ENCODE measurements around the gene DMD. TPM values are rescaled to one million over a fixed set of nuclear protein-coding genes. Genes with fewer than 3 reads are reported as not detected.

Gene DMD
- total RNA-seq, 4 donors from 2014 or later: 2.2 to 26.7 (median 7.8) TPM

DNA sequence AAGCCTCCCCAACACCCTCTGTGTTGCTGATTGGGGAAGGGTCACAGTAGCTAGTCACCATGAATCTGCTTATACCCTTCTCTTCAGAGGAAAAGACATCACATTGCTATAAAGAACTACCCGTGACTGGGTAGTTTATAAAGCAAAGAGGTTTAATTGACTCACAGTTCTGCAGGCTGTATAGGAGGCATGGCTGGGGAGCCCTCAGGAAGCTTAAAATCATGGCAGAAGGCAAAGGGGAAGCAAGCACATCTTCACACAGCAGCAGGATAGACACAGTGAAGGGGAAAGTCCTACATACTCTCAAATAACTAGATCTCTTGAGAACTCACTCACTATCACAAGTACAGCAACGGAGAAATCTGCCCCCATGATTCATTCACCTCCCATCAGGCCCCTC is 1910.1 kb downstream of the DMD start:
- TF ChIP-seq, protein P1, sequence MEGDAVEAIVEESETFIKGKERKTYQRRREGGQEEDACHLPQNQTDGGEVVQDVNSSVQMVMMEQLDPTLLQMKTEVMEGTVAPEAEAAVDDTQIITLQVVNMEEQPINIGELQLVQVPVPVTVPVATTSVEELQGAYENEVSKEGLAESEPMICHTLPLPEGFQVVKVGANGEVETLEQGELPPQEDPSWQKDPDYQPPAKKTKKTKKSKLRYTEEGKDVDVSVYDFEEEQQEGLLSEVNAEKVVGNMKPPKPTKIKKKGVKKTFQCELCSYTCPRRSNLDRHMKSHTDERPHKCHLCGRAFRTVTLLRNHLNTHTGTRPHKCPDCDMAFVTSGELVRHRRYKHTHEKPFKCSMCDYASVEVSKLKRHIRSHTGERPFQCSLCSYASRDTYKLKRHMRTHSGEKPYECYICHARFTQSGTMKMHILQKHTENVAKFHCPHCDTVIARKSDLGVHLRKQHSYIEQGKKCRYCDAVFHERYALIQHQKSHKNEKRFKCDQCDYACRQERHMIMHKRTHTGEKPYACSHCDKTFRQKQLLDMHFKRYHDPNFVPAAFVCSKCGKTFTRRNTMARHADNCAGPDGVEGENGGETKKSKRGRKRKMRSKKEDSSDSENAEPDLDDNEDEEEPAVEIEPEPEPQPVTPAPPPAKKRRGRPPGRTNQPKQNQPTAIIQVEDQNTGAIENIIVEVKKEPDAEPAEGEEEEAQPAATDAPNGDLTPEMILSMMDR (IDR thresholded peaks at IDR 0.05): no peak
- TF ChIP-seq POLR2A (IDR thresholded peaks at IDR 0.05): no peak
- Histone ChIP-seq H3K4me1 (no peaks in the 10 kb centered on the region), H3K27me3 (no peaks in the 10 kb centered on the region), H3K4me3 (no peak overlapping the region), H3K36me3 (no peaks in the 10 kb centered on the region), H3K9me3 (no peaks in the 10 kb centered on the region), H3K27ac (no peak overlapping the region)
- DNase-seq: no peak
- WGBS, 2 donors: 52 to 67% methylated on average over 1 to 2 of the region's 2 CpGs
- intact Hi-C loops (cut with DNase I): no loop called here

DNA sequence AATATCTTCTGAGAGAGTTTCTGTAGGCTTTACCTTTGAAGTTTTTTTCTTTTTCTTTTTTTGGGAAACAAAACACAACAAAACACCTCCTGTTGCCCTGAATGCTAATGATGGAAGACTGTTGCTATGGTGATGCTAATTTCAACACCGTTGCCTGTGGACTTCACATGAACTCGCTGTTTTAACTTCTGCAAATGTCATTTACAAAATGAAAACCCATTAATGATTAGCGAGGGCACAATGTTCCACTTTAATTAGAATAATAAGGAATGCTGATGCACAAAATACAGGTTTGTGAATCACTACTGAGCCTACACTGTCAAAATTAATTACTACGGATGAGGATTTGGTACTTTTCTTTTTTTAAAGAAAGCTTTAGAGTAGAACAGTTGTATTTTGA is 1912.4 kb downstream of the DMD start:
- WGBS, 2 donors: 45 to 57% methylated on average over 4 of the region's 4 CpGs
- no peak for DNase-seq
- intact Hi-C loops (cut with DNase I): no loop called here
- TF ChIP-seq, protein P1 (IDR thresholded peaks at IDR 0.05): no peak
- TF ChIP-seq POLR2A (IDR thresholded peaks at IDR 0.05): no peak
- H3K4me1 ChIP-seq: no peaks in the 10 kb centered on the region
- H3K27ac ChIP-seq: no peak overlapping the region
- no peak overlapping the region for H3K4me3 ChIP-seq
- H3K9me3 ChIP-seq: no peaks in the 10 kb centered on the region
- H3K27me3 ChIP-seq: no peaks in the 10 kb centered on the region
- H3K36me3 ChIP-seq: no peaks in the 10 kb centered on the region

DNA sequence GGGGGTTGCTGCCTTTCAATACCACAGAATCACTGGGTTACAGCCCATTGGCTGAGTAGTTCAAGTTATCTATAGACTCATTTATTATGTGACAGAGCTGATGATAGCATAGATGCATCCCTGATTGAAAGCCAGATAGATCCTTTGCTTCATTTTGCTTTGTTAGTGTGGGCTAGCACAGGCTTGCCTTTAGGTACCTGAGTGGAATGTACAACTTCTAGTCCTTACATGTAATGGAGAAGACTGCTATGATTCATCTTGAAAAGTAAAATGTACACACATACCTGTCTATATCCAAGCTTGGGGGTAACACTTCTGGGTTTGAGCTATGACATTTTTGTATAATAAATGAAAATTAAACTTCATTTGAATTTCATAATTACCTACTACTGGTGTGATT is 1913.5 kb downstream of the DMD start:
- DNase-seq: no peak
- Histone ChIP-seq H3K27ac (no peak overlapping the region), H3K4me3 (no peak overlapping the region), H3K9me3 (no peaks in the 10 kb centered on the region), H3K4me1 (no peaks in the 10 kb centered on the region), H3K27me3 (no peaks in the 10 kb centered on the region), H3K36me3 (no peaks in the 10 kb centered on the region)
- TF ChIP-seq, protein P1 (IDR thresholded peaks at IDR 0.05): no peak
- TF ChIP-seq POLR2A (IDR thresholded peaks at IDR 0.05): no peak
- intact Hi-C loops (cut with DNase I): no loop called here

DNA sequence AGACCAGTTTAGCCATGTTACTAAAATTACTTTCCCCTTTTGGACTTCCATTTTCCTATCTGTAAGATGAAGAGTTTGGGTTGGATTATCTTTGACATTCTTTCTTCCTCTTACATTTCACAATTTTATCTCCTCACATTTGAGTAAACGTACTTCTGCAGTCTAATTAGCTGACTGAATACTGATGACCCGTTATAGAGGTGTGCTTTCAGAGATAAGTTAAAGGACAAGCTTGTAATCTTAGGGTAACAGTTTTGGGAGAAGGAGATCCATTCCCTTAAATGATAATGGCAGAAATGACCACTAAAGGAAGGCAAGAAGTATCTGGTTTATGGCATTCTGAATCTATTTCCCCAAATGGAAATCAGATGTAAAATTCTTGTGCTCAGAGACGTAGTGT is 1916.9 kb downstream of the DMD start:
- H3K27me3 ChIP-seq: no peaks in the 10 kb centered on the region
- H3K4me1 ChIP-seq: no peaks in the 10 kb centered on the region
- no peaks in the 10 kb centered on the region for H3K9me3 ChIP-seq
- TF ChIP-seq POLR2A (IDR thresholded peaks at IDR 0.05): no peak
- TF ChIP-seq, protein P1 (IDR thresholded peaks at IDR 0.05): no peak
- intact Hi-C loops (cut with DNase I): no loop called here
- H3K4me3 ChIP-seq: no peak overlapping the region
- H3K27ac ChIP-seq: no peak overlapping the region
- DNase-seq: no peak
- H3K36me3 ChIP-seq: no peaks in the 10 kb centered on the region
- WGBS, 2 donors: 62 to 96% methylated on average over 3 of the region's 3 CpGs

DNA sequence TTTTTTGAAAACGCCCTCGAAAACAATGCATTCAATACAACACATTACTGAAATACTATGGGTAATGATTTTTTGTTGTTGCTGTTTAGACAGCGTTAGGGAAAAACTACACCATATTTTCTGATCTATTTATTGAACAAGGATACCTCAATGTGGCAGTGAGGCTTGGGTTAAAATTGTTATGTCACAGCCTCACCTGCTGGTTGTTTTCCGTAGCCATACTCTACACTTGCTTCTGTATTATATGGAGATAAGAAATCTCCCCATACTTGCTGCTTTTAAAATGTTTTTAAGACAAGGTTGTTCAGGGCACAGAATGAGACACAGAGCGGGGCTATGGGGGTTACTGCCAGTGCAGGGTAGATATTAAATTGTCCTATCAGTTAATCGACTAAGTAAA is 1917.9 kb downstream of the DMD start:
- WGBS, 2 donors: 62 to 71% methylated on average over 4 to 6 of the region's 6 CpGs
- no peaks in the 10 kb centered on the region for H3K27me3 ChIP-seq
- intact Hi-C loops (cut with DNase I): no loop called here
- no peak overlapping the region for H3K27ac ChIP-seq
- TF ChIP-seq, protein P1 (IDR thresholded peaks at IDR 0.05): peak in 1 of 6 experiments; percentile 45
- no peak for TF ChIP-seq POLR2A (IDR thresholded peaks at IDR 0.05)
- no peaks in the 10 kb centered on the region for H3K9me3 ChIP-seq
- no peak overlapping the region for H3K4me3 ChIP-seq
- DNase-seq: no peak
- no peaks in the 10 kb centered on the region for H3K36me3 ChIP-seq
- H3K4me1 ChIP-seq: no peaks in the 10 kb centered on the region
